ENCODE results near the gene OLFM1. TPM values are rescaled to one million over a fixed set of nuclear protein-coding genes. Genes with fewer than 3 reads are reported as not detected.

Gene OLFM1
- total and polyA plus RNA-seq, 3 experiments from 2014 or later: not detected

DNA sequence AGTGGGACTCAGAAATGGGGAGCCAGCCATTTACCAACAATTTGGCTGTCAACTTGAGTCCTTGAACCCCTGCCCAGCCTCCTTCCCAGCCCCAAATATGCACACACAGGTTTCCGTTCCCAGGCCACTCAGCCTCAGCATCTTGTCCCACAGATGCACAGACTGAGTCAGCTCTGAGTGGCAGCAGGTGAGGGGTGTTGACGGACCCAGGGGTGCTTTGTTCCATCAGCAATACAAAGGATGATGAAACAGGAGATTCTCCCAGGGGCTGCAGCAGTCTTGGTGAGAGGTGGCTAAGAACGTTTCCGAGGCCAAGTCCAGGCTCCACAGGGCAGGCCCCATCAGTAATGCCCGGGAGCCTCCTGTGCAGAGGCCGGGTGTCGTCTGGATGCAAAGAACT, 4.9 kb upstream of the OLFM1 start:
- ChIA-PET POLR2A (no interaction called here), CTCF (no interaction called here)
- H3K27me3 Mint-ChIP-seq: peaks cover 29 to 41% of the 10 kb centered on the region in 2 donors
- no peaks in the 10 kb centered on the region for H3K27me3 ChIP-seq (ENCODE audit: insufficient read depth, low read length, poor library complexity, severe bottlenecking)
- H3K36me3 Mint-ChIP-seq: no peaks in the 10 kb centered on the region
- no peaks in the 10 kb centered on the region for H3K9me3 Mint-ChIP-seq
- peaks cover 4 to 7% (median 6%) of the 10 kb centered on the region in 3 donors for H3K4me1 Mint-ChIP-seq
- no peak overlapping the region for H3K27ac Mint-ChIP-seq
- no peak overlapping the region for H3K4me3 ChIP-seq (ENCODE audit: low read length)
- H3K4me3 Mint-ChIP-seq: no peak overlapping the region
- H3K27ac ChIP-seq (ENCODE audit: low read depth, low read length): no peak overlapping the region
- DNase-seq: no peak
- no peaks in the 10 kb centered on the region for H3K36me3 ChIP-seq (ENCODE audit: insufficient read depth, low read length)
- H3K9me3 ChIP-seq (ENCODE audit: low read length): no peaks in the 10 kb centered on the region
- H3K4me1 ChIP-seq (ENCODE audit: insufficient read depth, low read length): no peaks in the 10 kb centered on the region

DNA sequence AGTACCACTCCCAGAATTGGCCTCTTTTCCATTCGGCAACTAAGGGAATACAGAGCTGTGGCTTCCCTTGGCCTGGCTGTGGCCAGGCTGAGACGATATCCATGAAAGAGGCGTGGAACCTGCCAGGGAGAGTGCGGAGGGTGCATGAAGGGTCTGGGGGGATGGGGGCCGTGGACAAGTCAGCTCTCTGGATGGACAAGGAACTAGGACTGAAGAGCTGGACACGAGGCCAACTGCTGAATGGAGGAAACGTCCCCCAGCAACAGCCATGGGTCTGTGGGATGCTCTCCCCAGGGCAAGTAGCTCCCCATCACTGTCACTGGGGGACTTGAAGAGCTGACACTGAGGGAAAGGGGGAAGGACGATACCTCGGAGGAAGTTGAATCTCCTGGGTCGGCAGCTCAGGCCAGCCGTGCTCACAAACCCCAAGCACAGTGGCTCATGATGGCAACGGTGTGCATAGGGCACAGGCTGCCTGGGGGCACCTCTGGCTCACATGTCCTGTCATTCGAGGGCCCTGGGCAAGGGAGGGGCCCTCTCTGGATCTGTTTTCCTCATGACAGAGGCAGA, 4.1 kb upstream of the OLFM1 start:
- H3K36me3 Mint-ChIP-seq: no peaks in the 10 kb centered on the region

DNA sequence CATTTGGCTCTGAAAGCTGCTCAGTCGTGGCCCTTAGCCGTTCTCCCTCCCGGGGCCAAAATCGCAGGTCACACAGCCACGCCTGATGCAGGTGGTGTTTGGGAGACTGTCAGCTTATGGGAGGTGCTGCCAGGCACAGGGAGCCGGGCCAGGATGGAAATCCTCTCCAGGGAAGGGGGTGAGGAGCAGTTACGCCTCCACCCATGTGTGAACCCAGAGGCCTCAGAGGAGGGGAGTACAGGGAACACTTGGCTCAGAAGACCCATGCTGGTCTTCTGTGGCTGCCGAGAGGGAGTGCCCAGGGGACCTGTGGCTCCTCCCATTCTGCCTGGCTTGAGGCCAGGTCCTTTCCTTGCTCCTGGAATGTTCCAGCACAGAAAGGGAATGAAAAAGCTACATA, 3.6 kb upstream of the OLFM1 start:
- no peak overlapping the region for H3K27ac Mint-ChIP-seq
- no peak for DNase-seq

More for the DNA sequence above, 4.1 kb upstream of the OLFM1 start:
- CTCF ChIA-PET: no interaction called here
- Histone ChIP-seq H3K4me1 (ENCODE audit: insufficient read depth, low read length) (no peaks in the 10 kb centered on the region), H3K9me3 (ENCODE audit: low read length) (no peaks in the 10 kb centered on the region), H3K4me3 (ENCODE audit: low read length) (no peak overlapping the region), H3K27ac (ENCODE audit: low read depth, low read length) (no peak overlapping the region), H3K27me3 (ENCODE audit: insufficient read depth, low read length, poor library complexity, severe bottlenecking) (no peaks in the 10 kb centered on the region), H3K36me3 (ENCODE audit: insufficient read depth, low read length) (no peaks in the 10 kb centered on the region)
- Mint-ChIP-seq H3K9me3 (no peaks in the 10 kb centered on the region), H3K27ac (no peak overlapping the region), H3K27me3 (peaks cover 26 to 35% of the 10 kb centered on the region in 2 donors), H3K4me1 (peaks cover 4 to 7% (median 6%) of the 10 kb centered on the region in 3 donors), H3K4me3 (no peak overlapping the region)
- DNase-seq: no peak
- POLR2A ChIA-PET: no interaction called here

DNA sequence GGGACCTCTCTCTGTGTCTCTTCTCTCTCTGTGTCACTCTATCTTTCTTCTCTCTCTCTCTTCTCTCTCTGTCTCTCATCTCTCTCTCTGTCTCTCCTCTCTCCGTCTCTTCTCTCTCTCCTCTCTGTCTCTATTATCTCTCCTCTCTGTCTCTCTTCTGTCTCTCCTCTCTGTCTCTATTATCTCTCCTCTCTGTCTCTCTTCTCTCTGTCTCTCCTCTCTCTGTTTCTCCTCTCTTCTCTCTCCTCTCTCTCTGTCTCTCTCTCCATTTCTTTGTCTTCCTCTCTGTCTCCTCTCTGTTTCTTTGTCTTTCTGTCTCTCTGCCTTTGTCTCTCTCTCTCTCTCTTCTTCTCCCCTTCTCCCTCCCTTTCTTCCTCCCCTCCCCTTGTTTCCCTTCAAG, 3.2 kb upstream of the OLFM1 start:
- peaks cover 4 to 7% (median 6%) of the 10 kb centered on the region in 3 donors for H3K4me1 Mint-ChIP-seq
- H3K4me3 Mint-ChIP-seq: no peak overlapping the region
- no peaks in the 10 kb centered on the region for H3K27me3 ChIP-seq (ENCODE audit: insufficient read depth, low read length, poor library complexity, severe bottlenecking)
- no peak overlapping the region for H3K27ac Mint-ChIP-seq
- H3K27me3 Mint-ChIP-seq: peaks cover 24 to 34% of the 10 kb centered on the region in 2 donors
- CTCF ChIA-PET: no interaction called here
- no peak overlapping the region for H3K4me3 ChIP-seq (ENCODE audit: low read length)
- no peak for DNase-seq
- H3K27ac ChIP-seq (ENCODE audit: low read depth, low read length): no peak overlapping the region
- H3K36me3 ChIP-seq (ENCODE audit: insufficient read depth, low read length): no peaks in the 10 kb centered on the region
- POLR2A ChIA-PET: no interaction called here
- no peaks in the 10 kb centered on the region for H3K9me3 ChIP-seq (ENCODE audit: low read length)
- no peaks in the 10 kb centered on the region for H3K4me1 ChIP-seq (ENCODE audit: insufficient read depth, low read length)
- H3K36me3 Mint-ChIP-seq: no peaks in the 10 kb centered on the region
- no peaks in the 10 kb centered on the region for H3K9me3 Mint-ChIP-seq

More for the DNA sequence above, 3.6 kb upstream of the OLFM1 start:
- Histone ChIP-seq H3K9me3 (ENCODE audit: low read length) (no peaks in the 10 kb centered on the region), H3K27ac (ENCODE audit: low read depth, low read length) (no peak overlapping the region), H3K4me3 (ENCODE audit: low read length) (no peak overlapping the region), H3K27me3 (ENCODE audit: insufficient read depth, low read length, poor library complexity, severe bottlenecking) (no peaks in the 10 kb centered on the region), H3K36me3 (ENCODE audit: insufficient read depth, low read length) (no peaks in the 10 kb centered on the region), H3K4me1 (ENCODE audit: insufficient read depth, low read length) (no peaks in the 10 kb centered on the region)
- peaks cover 24 to 34% of the 10 kb centered on the region in 2 donors for H3K27me3 Mint-ChIP-seq
- no peak overlapping the region for H3K4me3 Mint-ChIP-seq
- POLR2A ChIA-PET: no interaction called here
- H3K36me3 Mint-ChIP-seq: no peaks in the 10 kb centered on the region
- CTCF ChIA-PET: no interaction called here
- H3K9me3 Mint-ChIP-seq: no peaks in the 10 kb centered on the region
- peaks cover 4 to 7% (median 6%) of the 10 kb centered on the region in 3 donors for H3K4me1 Mint-ChIP-seq

DNA sequence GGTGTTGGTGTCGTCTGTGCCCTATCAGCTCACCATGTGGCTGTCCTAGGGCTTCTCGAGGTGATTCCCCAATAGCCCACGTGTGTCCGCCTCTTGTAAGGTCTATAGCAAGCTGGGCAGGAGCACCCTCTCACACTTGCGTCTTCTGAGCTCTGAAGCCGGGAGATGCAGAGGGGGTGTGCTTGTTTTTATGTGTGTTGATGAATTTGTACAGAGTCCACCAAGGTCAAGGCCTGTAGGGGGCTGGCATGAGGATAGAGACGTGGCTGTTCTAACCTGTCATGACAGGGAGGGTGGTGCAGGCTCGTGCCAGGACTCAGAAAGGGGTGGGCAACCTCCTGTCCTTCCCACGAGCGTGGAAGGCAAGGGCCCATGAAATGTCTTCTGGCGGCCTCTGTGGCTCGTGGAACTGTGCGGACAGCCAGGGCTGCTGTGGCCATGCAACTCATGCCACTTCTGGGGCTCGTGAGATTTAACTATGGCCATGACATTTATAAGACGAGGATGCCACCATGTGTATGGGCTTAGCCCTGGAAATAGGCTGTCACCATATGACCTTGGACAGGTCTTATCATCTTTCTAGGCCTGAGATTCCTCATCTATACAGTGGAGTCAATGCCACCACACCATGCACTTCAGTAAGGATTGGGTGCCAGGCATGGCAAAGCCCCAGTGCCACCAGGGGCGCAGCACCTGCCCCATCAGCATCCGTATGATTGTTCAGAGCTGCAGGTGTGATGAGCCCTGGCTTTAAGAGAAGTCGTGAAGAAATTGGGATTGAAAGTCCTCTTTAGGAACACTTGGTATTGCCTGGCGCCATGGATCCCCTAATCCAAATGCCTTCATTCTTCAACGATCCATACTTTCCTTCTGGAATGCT, 2.3 kb upstream of the OLFM1 start:
- H3K27ac ChIP-seq (ENCODE audit: low read depth, low read length): no peak overlapping the region
- Mint-ChIP-seq H3K9me3 (no peaks in the 10 kb centered on the region), H3K4me1 (peaks cover 4 to 7% (median 6%) of the 10 kb centered on the region in 3 donors), H3K4me3 (no peak overlapping the region), H3K27me3 (peaks cover 24 to 43% of the 10 kb centered on the region in 2 donors), H3K27ac (no peak overlapping the region), H3K36me3 (no peaks in the 10 kb centered on the region)
- H3K27me3 ChIP-seq (ENCODE audit: insufficient read depth, low read length, poor library complexity, severe bottlenecking): no peaks in the 10 kb centered on the region
- H3K4me1 ChIP-seq (ENCODE audit: insufficient read depth, low read length): no peaks in the 10 kb centered on the region
- H3K9me3 ChIP-seq (ENCODE audit: low read length): no peaks in the 10 kb centered on the region
- CTCF ChIA-PET: no interaction called here
- no peaks in the 10 kb centered on the region for H3K36me3 ChIP-seq (ENCODE audit: insufficient read depth, low read length)
- no peak for DNase-seq
- POLR2A ChIA-PET: no interaction called here
- H3K4me3 ChIP-seq (ENCODE audit: low read length): no peak overlapping the region

DNA sequence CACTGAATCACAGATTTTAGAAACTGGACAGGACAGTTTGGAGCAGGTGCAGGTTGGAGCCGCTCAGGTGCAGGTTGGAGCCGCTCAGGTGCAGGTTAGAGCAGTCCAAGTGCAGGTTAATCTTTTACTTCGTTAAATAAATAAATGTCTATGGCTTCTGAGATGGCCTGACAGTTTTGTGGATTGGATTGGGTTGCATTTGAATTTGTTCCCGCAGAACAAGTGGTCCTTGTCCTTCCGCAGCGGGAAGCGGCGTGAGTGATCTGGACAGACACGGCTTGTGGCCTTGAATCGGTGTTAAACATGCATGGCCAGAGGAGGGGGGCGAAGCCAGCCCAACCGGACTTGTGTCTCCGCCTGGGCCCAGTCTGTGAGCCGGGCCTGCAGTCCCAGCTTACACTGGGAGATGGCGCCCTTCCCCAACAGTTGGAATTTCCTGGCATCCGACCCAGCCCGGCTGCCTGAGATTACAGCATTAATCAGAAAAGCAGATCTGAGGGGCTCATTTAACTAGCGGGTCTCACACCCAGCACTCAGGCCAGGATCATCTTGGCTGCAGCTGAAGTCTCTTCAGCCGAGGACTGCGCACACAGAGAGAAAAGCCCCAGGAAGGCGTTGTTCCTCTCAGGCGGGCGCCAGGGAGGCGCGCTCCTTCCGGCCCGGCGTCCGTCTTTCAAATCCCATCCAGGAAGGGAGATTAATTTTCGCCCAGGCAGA, 1.5 kb upstream of the OLFM1 start:
- Histone ChIP-seq H3K4me3 (ENCODE audit: low read length) (no peak overlapping the region), H3K27me3 (ENCODE audit: insufficient read depth, low read length, poor library complexity, severe bottlenecking) (no peaks in the 10 kb centered on the region), H3K36me3 (ENCODE audit: insufficient read depth, low read length) (no peaks in the 10 kb centered on the region), H3K27ac (ENCODE audit: low read depth, low read length) (no peak overlapping the region), H3K9me3 (ENCODE audit: low read length) (no peaks in the 10 kb centered on the region), H3K4me1 (ENCODE audit: insufficient read depth, low read length) (no peaks in the 10 kb centered on the region)
- H3K36me3 Mint-ChIP-seq: no peaks in the 10 kb centered on the region
- peaks cover 24 to 48% of the 10 kb centered on the region in 2 donors for H3K27me3 Mint-ChIP-seq
- DNase-seq: no peak
- H3K4me1 Mint-ChIP-seq: peaks cover 4 to 7% (median 6%) of the 10 kb centered on the region in 3 donors
- no peak overlapping the region for H3K4me3 Mint-ChIP-seq
- POLR2A ChIA-PET: no interaction called here
- CTCF ChIA-PET: no interaction called here
- H3K9me3 Mint-ChIP-seq: no peaks in the 10 kb centered on the region
- no peak overlapping the region for H3K27ac Mint-ChIP-seq

DNA sequence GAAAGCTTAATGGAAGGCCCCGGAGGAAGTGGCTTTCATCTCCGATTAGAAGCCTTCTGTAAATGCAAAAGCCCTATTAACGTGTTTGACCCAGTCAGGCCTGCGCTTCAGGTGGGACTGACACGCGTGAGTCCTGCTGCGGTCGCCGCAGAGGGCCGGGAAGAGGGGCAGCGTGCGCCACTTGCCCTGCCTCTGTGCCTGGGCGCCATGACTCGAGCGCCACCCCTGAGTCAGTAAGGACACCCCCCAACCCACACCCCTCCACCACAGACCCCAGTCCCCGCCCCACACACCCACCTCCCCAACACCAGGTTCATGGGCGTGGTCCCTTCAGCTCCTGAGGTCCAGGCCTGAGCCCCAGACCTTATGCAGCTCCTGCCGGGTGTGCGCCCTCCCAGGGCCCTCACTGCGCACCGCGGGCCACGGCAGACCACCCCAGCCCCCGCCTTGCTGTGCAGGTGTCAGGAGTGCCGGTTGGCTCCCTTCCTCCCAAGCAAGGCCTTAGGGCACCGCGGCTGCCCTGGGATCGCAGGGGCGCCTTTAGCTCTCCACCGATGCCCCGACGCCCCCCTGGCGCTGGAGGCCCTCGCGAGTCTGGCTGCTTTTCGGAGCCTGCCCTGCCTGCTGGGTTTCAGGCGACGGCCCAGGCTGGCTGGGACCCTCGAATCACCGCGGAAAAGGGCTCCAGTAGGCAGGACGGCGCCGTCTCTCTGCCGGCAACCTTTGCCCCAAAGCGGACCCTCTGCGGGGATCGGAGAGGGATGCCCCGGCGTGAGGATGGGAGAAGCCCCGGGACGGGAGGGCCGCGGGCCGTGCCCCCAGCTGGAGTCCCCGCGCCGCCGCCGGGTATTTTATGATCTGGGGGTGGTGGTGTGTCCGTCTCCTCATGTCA, 625 bp upstream of the OLFM1 start:
- no peak overlapping the region for H3K27ac ChIP-seq (ENCODE audit: low read depth, low read length)
- H3K27ac Mint-ChIP-seq: no peak overlapping the region
- no peak overlapping the region for H3K4me3 ChIP-seq (ENCODE audit: low read length)
- no peaks in the 10 kb centered on the region for H3K4me1 ChIP-seq (ENCODE audit: insufficient read depth, low read length)
- H3K36me3 Mint-ChIP-seq: no peaks in the 10 kb centered on the region
- H3K4me1 Mint-ChIP-seq: peaks cover 4 to 7% (median 6%) of the 10 kb centered on the region in 3 donors
- no peaks in the 10 kb centered on the region for H3K27me3 ChIP-seq (ENCODE audit: insufficient read depth, low read length, poor library complexity, severe bottlenecking)
- H3K9me3 ChIP-seq (ENCODE audit: low read length): no peaks in the 10 kb centered on the region
- ChIA-PET POLR2A (no interaction called here), CTCF (no interaction called here)
- H3K4me3 Mint-ChIP-seq: peak overlapping the region in 1 of 7 donors; percentile 61
- H3K36me3 ChIP-seq (ENCODE audit: insufficient read depth, low read length): no peaks in the 10 kb centered on the region
- peaks cover 0 to 1% (median 0%) of the 10 kb centered on the region in 5 donors for H3K9me3 Mint-ChIP-seq
- DNase-seq: no peak
- H3K27me3 Mint-ChIP-seq: peaks cover 26 to 54% of the 10 kb centered on the region in 2 donors
